GM12892 (cell line): ENCODE results near the gene LTN1.
"Not testable (repeated sequence)": the region's sequence is repeated elsewhere in the genome, so short reads cannot be mapped to it uniquely, and the experiment has no call there.

ENCODE experiments used
- POLR2A ChIP-seq: IDR thresholded peaks from 2 replicates; pipeline ENCODE4 v1.6.1; 2011; ENCODE audit warnings: low read depth, low read length, control low read depth
- POLR2AphosphoS5 ChIP-seq: IDR thresholded peaks from 2 replicates; pipeline ENCODE4 v1.6.1; 2011; ENCODE audit warnings: low read depth, low read length, control low read depth
- TAF1 ChIP-seq: IDR thresholded peaks from 2 replicates; pipeline ENCODE4 v1.6.1; 2011; ENCODE audit warnings: low read depth, mild to moderate bottlenecking, control low read depth, low read length, borderline replicate concordance

GRCh38 chr21:28931708-28932372, 60.8 kb downstream of the LTN1 start:
- TF ChIP-seq POLR2A, TAF1, POLR2AphosphoS5: not testable (repeated sequence)
